GM12878 (cell line): ENCODE results near the gene TXNIP. TPM values are rescaled to one million over a fixed set of nuclear protein-coding genes. Genes with fewer than 3 reads are reported as not detected.

Experiments
- ATAC-seq: fragments of 200-7000 bp; cut with Tn5 transposase; 3 replicates; pipeline ENCODE4 v1.9.1; 2020; ENCODE audit warnings: mild to moderate bottlenecking, moderate library complexity
- BruUV-seq: library from RNA; stranded (reverse); fragments of 400-500 nt; replicated peaks from 2 replicates; lab custom pipeline; 2021; lab: Mats Ljungman, UMichigan
- CTCF ChIA-PET: fragments of 300-600 bp; sonication (Branson Sonifier 250); formaldehyde crosslinking; extraction: SDS; loops from one replicate; lab custom pipeline; 2021; ENCODE audit warnings: inconsistent platforms; lab: Yijun Ruan, JAX
- POLR2A ChIA-PET: fragments of 350-600 bp; formaldehyde crosslinking; extraction: SDS; loops from one replicate; lab custom pipeline; 2021; ENCODE audit warnings: inconsistent platforms; lab: Charles Lee
- RAD21 ChIA-PET: fragments of 300-600 bp; sonication (Branson Sonifier 250); formaldehyde crosslinking; loops from one replicate; lab custom pipeline; 2023; ENCODE audit warnings: antibody characterized with exemption; ENCODE audit not compliant: unreplicated experiment; lab: Charles Lee
- SMC1A ChIA-PET: fragments of 300-600 bp; sonication (Branson Sonifier 250); formaldehyde crosslinking; loops from one replicate; lab custom pipeline; 2023; ENCODE audit not compliant: unreplicated experiment, uncharacterized antibody; lab: Charles Lee
- DNase-seq: peaks from one replicate; pipeline ENCODE4 v3.0.0-alpha.2; 2011; ENCODE audit warnings: low read depth, low spot score
- FAIRE-seq: peaks from 3 replicates; lab custom pipeline; 2011; peaks lifted over from hg19 to GRCh38; lab: Jason Lieb, UNC
- H2AFZ ChIP-seq: 2 replicates; pipeline ENCODE4 v1.6.0; 2011; ENCODE audit warnings: low read depth, low read length, control low read depth; ENCODE audit not compliant: control insufficient read depth
- H3K27ac ChIP-seq: 2 replicates; pipeline ENCODE4 v1.5.1; 2011; ENCODE audit warnings: control low read depth; ENCODE audit not compliant: control insufficient read depth, insufficient read depth
- H3K27me3 ChIP-seq, 2 experiments: replicated peaks in 1 of 2; 2 replicates each; pipeline versions ENCODE4 v1.6.0 to v1.6.1; 2011; ENCODE audit warnings: low read length in 1 of 2; ENCODE audit not compliant: control insufficient read depth in 2 of 2, insufficient read depth in 2 of 2
- H3K36me3 ChIP-seq, 2 experiments: 2 replicates each; pipeline ENCODE4 v1.5.1; 2011; ENCODE audit warnings: low read length in 1 of 2; ENCODE audit not compliant: control insufficient read depth in 2 of 2, insufficient read depth in 2 of 2
- H3K4me1 ChIP-seq: 2 replicates; pipeline ENCODE4 v1.6.1; 2011; ENCODE audit warnings: mild to moderate bottlenecking, low read length, moderate library complexity, mixed read lengths; ENCODE audit not compliant: control insufficient read depth, insufficient read depth
- H3K4me2 ChIP-seq: 2 replicates; pipeline ENCODE4 v1.6.0; 2011; ENCODE audit warnings: control low read depth; ENCODE audit not compliant: control insufficient read depth, insufficient read depth
- H3K4me3 ChIP-seq: fragments of 200-600 bp; sonication (generic); 2 replicates; pipeline ENCODE4 v1.5.1; 2016
- H3K79me2 ChIP-seq: 2 replicates; pipeline ENCODE4 v1.6.0; 2011; ENCODE audit warnings: low read length; ENCODE audit not compliant: control insufficient read depth, insufficient read depth
- H3K9ac ChIP-seq: 2 replicates; pipeline ENCODE4 v1.8.0; 2011; ENCODE audit warnings: low read length, control low read depth, mixed read lengths; ENCODE audit not compliant: control insufficient read depth, insufficient read depth
- H3K9me3 ChIP-seq: replicated peaks from 3 replicates; pipeline ENCODE4 v1.5.1; 2011; ENCODE audit warnings: mild to moderate bottlenecking, low read length; ENCODE audit not compliant: control insufficient read depth, insufficient read depth
- H4K20me1 ChIP-seq: 2 replicates; pipeline ENCODE4 v1.6.0; 2011; ENCODE audit not compliant: control insufficient read depth, insufficient read depth
- ASH2L ChIP-seq: fragments of 300-600, 200-600 bp; sonication (generic); IDR thresholded peaks from 2 replicates; pipeline ENCODE4 v1.6.1; 2017; ENCODE audit warnings: low read depth, mild to moderate bottlenecking, borderline replicate concordance
- BMI1 ChIP-seq: fragments of 450-650 bp; IDR thresholded peaks from 2 replicates; pipeline ENCODE4 v1.6.1; 2016; ENCODE audit warnings: mild to moderate bottlenecking, moderate library complexity, borderline replicate concordance
- KDM1A ChIP-seq: fragments of 200-600 bp; sonication (generic); IDR thresholded peaks from 2 replicates; pipeline ENCODE4 v1.6.1; 2016; ENCODE audit warnings: borderline replicate concordance
- MTA3 ChIP-seq: IDR thresholded peaks from 2 replicates; pipeline ENCODE4 v1.6.1; 2012; ENCODE audit warnings: low read length, inconsistent platforms, borderline replicate concordance
- NR2F1 ChIP-seq: fragments of 450-650 bp; conservative IDR thresholded peaks from 2 replicates; pipeline ENCODE4 v1.6.1; 2017; ENCODE audit warnings: mild to moderate bottlenecking
- POLR2A ChIP-seq: IDR thresholded peaks from 2 replicates; pipeline ENCODE4 v1.6.1; 2011; ENCODE audit warnings: low read depth, mild to moderate bottlenecking, low read length
- SMAD5 ChIP-seq: IDR thresholded peaks from 2 replicates; pipeline ENCODE4 v1.6.1; 2016; ENCODE audit warnings: antibody characterized with exemption, low read depth
- SPI1 ChIP-seq: IDR thresholded peaks from 2 replicates; pipeline ENCODE4 v1.6.1; 2011; ENCODE audit warnings: low read depth, mild to moderate bottlenecking, low read length, moderate library complexity, borderline replicate concordance; ENCODE audit not compliant: insufficient read depth
- USF1 ChIP-seq: IDR thresholded peaks from 2 replicates; pipeline ENCODE4 v1.6.1; 2011; ENCODE audit warnings: borderline replicate concordance, low read depth, mild to moderate bottlenecking, moderate library complexity, mixed read lengths, low read length; ENCODE audit not compliant: insufficient read depth; ENCODE audit errors: extremely low read length
- ZNF207 ChIP-seq: fragments of 450-650 bp; IDR thresholded peaks from 2 replicates; pipeline ENCODE4 v1.6.1; 2014; ENCODE audit warnings: antibody characterized with exemption, mild to moderate bottlenecking, borderline replicate concordance
- ZNF217 ChIP-seq: fragments of 450-650 bp; IDR thresholded peaks from 2 replicates; pipeline ENCODE4 v1.6.1; 2017; ENCODE audit warnings: antibody characterized with exemption, mild to moderate bottlenecking
- ZNF592 ChIP-seq: fragments of 450-650 bp; IDR thresholded peaks from 2 replicates; pipeline ENCODE4 v1.6.1; 2017; ENCODE audit warnings: mild to moderate bottlenecking, moderate library complexity
- WGBS: methylation state at CpG from one replicate; pipeline ENCODE4 v1.1.6; 2016; ENCODE audit warnings: low lambda C conversion rate; ENCODE audit not compliant: insufficient replicate concordance, insufficient coverage; ENCODE audit errors: missing lambda C conversion rate; 5-methylcytosine and 5-hydroxymethylcytosine counted together
- in situ Hi-C: fragments of 300-500 bp; cut with MboI; formaldehyde crosslinking; loops from 9 replicates; pipeline ENCODE4 v1.14.3; 2018; ENCODE audit warnings: mixed read lengths
- intact Hi-C: fragments of 100-400 bp; cut with micrococcal nuclease; formaldehyde crosslinking; loops from one replicate; pipeline ENCODE4 v1.14.2; 2022; ENCODE audit not compliant: unreplicated experiment
- polyA plus RNA-seq, 11 experiments: library from polyadenylated mRNA; depleted of rRNA in 4 of 11; unstranded in 6 of 11; stranded (reverse) in 5 of 11; fragments of >200 nt; fragmentation: Nextera tagmentation in 4 of 11; fragmentation: Illumina TruSeq in 1 of 11; extraction: Ambion mirVana in 4 of 11; extraction: Trizol in 1 of 11; gene quantifications; 1 replicate in 1 of 11; 2 replicates in 10 of 11; pipeline versions ENCODE4 v1.2.1 to v1.2.3, GENCODE V29; 2011 to 2016; ENCODE audit warnings: inconsistent platforms in 2 of 11, missing spikeins in 2 of 11, low read depth in 1 of 11
- total RNA-seq, 4 experiments: library from RNA; depleted of rRNA in 3 of 4; stranded (reverse); fragments of >200 nt in 3 of 4; fragmentation: Illumina TruSeq in 1 of 4; extraction: Trizol in 1 of 4; gene quantifications; 2 replicates each; pipeline versions ENCODE4 v1.2.1 to v1.2.3, GENCODE V29; 2013 to 2021
- TF ChIP-seq, protein P1 (sequence below): fragments of 450-650 bp; IDR thresholded peaks from 2 replicates; pipeline ENCODE4 v1.6.1; 2014; ENCODE audit warnings: mild to moderate bottlenecking
- TF ChIP-seq, protein P2 (sequence below): fragments of 450-650 bp; IDR thresholded peaks from 2 replicates; pipeline ENCODE4 v1.6.1; 2016; ENCODE audit warnings: mild to moderate bottlenecking

Gene TXNIP
- total and polyA plus RNA-seq, 10 of the 15 experiments (the other 5 are each of a cell fraction or from before 2014, with no cell fraction given) = 48.7 to 133 (median 107) TPM

DNA sequence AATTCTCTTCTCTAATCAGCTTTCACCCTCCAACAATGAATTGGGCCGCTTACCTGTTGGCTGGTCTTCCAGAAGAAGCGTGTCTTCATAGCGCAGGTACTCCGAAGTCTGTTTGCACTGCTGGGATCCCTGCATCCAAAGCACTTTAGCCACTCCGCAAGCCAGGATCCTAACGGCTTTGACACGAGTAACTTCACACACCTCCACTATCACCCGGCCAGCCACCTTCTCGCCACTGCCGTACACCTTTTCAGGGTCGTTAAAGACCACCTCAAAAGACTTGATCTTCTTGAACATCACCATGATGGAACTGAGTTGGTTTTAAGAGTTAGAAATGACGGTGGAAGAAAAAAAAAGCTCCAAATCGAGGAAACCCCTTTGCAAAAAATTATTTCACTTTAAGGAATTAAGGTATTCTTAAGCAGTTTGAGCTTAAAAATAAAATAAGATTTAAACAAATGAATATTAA, 381 bp downstream of the TXNIP start:
- peak; percentile 7 for ATAC-seq
- Histone ChIP-seq H2AFZ (peak overlapping the region; percentile 40), H3K9me3 (no peaks in the 10 kb centered on the region), H3K27me3 (no peaks in the 10 kb centered on the region), H3K79me2 (peaks cover 15% of the 10 kb centered on the region), H3K36me3 (peaks cover 0 to 3% of the 10 kb centered on the region in 2 experiments; a peak in 2 of 4 replicates), H3K4me3 (peak overlapping the region; percentile 81), H4K20me1 (no peaks in the 10 kb centered on the region), H3K4me2 (peak overlapping the region; percentile 86), H3K27ac (peak overlapping the region; percentile 67), H3K4me1 (peaks cover 8% of the 10 kb centered on the region), H3K9ac (peak overlapping the region; percentile 75)
- ChIA-PET POLR2A (interaction anchor here (1.1 to 4.1 kb wide), 7 partner anchors 11 to 137 kb away, joined by 3 to 82 read pairs (median 12); partner anchors contain the start of genes ANKRD34A, PIAS3, POLR3GL and RBM8A), SMC1A (interaction anchor here (1.1 to 12.5 kb wide), 4 partner anchors 9 to 41 kb away, joined by 3 to 244 read pairs (median 10); no protein-coding TSS in a partner anchor), RAD21 (interaction anchor here (0.9 to 7.4 kb wide), 6 partner anchors 9 to 38 kb away, joined by 3 to 100 read pairs (median 3); partner anchors contain the start of gene LIX1L), CTCF (interaction anchor here (0.8 to 12.2 kb wide), 5 partner anchors 11 to 151 kb away, joined by 3 to 196 read pairs (median 4); partner anchors contain the start of genes LIX1L and NUDT17)
- under 1% methylated on average over 13 of the region's 13 CpGs for WGBS
- TF ChIP-seq, protein P1, sequence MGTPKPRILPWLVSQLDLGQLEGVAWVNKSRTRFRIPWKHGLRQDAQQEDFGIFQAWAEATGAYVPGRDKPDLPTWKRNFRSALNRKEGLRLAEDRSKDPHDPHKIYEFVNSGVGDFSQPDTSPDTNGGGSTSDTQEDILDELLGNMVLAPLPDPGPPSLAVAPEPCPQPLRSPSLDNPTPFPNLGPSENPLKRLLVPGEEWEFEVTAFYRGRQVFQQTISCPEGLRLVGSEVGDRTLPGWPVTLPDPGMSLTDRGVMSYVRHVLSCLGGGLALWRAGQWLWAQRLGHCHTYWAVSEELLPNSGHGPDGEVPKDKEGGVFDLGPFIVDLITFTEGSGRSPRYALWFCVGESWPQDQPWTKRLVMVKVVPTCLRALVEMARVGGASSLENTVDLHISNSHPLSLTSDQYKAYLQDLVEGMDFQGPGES = no peak
- TF ChIP-seq ZNF592 (no peak), BMI1 (no peak), POLR2A (peak; percentile 71), ZNF207 (no peak), USF1 (no peak), KDM1A (no peak), ASH2L (peak; percentile 38; the same call in 1 of the 2 replicates), MTA3 (peak; percentile 17; the same call in 1 of the 2 replicates), ZNF217 (no peak), SPI1 (no peak), NR2F1 (no peak), SMAD5 (no peak)
- TF ChIP-seq, protein P2, sequence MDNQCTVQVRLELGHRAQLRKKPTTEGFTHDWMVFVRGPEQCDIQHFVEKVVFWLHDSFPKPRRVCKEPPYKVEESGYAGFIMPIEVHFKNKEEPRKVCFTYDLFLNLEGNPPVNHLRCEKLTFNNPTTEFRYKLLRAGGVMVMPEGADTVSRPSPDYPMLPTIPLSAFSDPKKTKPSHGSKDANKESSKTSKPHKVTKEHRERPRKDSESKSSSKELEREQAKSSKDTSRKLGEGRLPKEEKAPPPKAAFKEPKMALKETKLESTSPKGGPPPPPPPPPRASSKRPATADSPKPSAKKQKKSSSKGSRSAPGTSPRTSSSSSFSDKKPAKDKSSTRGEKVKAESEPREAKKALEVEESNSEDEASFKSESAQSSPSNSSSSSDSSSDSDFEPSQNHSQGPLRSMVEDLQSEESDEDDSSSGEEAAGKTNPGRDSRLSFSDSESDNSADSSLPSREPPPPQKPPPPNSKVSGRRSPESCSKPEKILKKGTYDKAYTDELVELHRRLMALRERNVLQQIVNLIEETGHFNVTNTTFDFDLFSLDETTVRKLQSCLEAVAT = peak; percentile 89
- intact Hi-C loops = no loop called here
- no peak for DNase-seq
- in situ Hi-C loops = no loop called here
- no peak for FAIRE-seq
- BruUV-seq = no TSS peak
